ENCODE results near the gene MC4R.
A peak's percentile ranks its signal among the peaks of the same experiment; 100 is the strongest.

Gene MC4R

DNA sequence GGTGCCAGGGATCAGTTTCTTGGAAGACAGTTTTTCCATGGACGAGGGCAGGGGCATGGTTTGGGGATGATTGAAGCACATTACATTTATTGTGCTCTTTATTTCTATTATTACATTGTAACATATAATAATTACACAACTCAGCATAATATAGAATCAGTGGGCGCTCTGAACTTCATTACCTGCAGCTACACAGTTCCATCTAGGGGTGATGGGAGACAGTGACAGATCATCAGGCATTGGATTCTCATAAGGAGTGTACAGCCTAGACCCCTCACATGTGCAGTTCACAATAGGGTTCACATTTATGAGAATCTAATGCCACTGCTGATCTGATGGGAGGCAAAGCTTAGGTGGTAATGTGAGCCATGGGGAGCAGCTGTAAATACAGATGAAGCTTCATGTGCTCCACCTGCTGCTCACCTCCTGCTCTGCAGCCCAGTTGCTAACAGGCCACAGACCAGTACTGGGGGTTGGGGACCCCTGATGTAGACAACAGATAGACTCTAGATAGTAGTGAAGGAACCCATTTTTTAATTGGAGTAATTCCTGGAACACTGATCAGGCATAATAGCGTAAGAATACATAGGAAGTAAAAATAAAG lies 41.5 kb upstream of the MC4R start:
- H3K4me1 ChIP-seq (ENCODE audit: insufficient read depth, low read length, severe bottlenecking): peaks cover 27% of the 10 kb centered on the region
- no peaks in the 10 kb centered on the region for H3K27me3 ChIP-seq (ENCODE audit: insufficient read depth, low read length)
- H3K4me2 ChIP-seq (ENCODE audit: low read length): no peak overlapping the region
- TF ChIP-seq, protein P1, sequence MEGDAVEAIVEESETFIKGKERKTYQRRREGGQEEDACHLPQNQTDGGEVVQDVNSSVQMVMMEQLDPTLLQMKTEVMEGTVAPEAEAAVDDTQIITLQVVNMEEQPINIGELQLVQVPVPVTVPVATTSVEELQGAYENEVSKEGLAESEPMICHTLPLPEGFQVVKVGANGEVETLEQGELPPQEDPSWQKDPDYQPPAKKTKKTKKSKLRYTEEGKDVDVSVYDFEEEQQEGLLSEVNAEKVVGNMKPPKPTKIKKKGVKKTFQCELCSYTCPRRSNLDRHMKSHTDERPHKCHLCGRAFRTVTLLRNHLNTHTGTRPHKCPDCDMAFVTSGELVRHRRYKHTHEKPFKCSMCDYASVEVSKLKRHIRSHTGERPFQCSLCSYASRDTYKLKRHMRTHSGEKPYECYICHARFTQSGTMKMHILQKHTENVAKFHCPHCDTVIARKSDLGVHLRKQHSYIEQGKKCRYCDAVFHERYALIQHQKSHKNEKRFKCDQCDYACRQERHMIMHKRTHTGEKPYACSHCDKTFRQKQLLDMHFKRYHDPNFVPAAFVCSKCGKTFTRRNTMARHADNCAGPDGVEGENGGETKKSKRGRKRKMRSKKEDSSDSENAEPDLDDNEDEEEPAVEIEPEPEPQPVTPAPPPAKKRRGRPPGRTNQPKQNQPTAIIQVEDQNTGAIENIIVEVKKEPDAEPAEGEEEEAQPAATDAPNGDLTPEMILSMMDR (IDR thresholded peaks at IDR 0.05; ENCODE audit: low read length): peak; percentile 92
- no peak for TF ChIP-seq EZH2 (IDR thresholded peaks at IDR 0.05; ENCODE audit: borderline replicate concordance, low read length)
- H3K9me2 ChIP-seq (ENCODE audit: low read depth, low read length): no peaks in the 10 kb centered on the region
- H3K36me3 ChIP-seq (ENCODE audit: insufficient read depth, low read length): no peaks in the 10 kb centered on the region
- H3K79me2 ChIP-seq (ENCODE audit: insufficient read depth, low read length): no peaks in the 10 kb centered on the region
- no peak overlapping the region for H3K4me3 ChIP-seq (ENCODE audit: low read depth, low read length, poor library complexity, severe bottlenecking)
- no peak overlapping the region for H3K27ac ChIP-seq (ENCODE audit: low read depth, low read length, poor library complexity, severe bottlenecking)
- no peaks in the 10 kb centered on the region for H3F3A ChIP-seq (ENCODE audit: insufficient read depth, low read length)
- peak overlapping the region; percentile 58; the same call in 1 of the 2 replicates for H2AFZ ChIP-seq (ENCODE audit: low read length)
- H4K20me1 ChIP-seq (ENCODE audit: insufficient read depth, low read length): no peaks in the 10 kb centered on the region
- H3K9me3 ChIP-seq (ENCODE audit: low read length): no peaks in the 10 kb centered on the region
- no peak overlapping the region for H3K9ac ChIP-seq (ENCODE audit: low read length)

DNA sequence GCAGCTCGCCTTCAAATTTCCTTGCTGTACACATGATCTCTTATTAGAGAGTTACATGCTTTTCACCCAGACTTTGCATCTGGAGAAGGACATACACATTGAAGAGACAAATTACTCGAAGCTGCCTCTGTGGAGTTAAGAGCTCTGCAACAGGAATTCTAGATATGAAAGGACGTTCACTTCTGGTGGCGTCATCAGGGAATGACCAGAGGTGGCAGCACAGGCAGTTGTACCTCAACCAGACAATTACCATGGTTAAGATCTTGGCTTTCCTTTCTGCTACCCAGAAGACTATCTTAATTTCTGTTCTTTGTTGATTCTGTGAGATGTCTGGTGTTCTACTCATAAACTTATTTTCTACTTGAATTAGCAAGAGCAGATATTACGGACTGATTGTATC lies 39.1 kb upstream of the MC4R start:
- Histone ChIP-seq H3K36me3 (ENCODE audit: insufficient read depth, low read length) (no peaks in the 10 kb centered on the region), H3K9ac (ENCODE audit: low read length) (no peak overlapping the region), H3K4me3 (ENCODE audit: low read depth, low read length, poor library complexity, severe bottlenecking) (no peak overlapping the region), H4K20me1 (ENCODE audit: insufficient read depth, low read length) (no peaks in the 10 kb centered on the region), H3K27ac (ENCODE audit: low read depth, low read length, poor library complexity, severe bottlenecking) (no peak overlapping the region), H3F3A (ENCODE audit: insufficient read depth, low read length) (no peaks in the 10 kb centered on the region), H3K4me2 (ENCODE audit: low read length) (peak overlapping the region; percentile 22; the same call in 1 of the 2 replicates), H3K79me2 (ENCODE audit: insufficient read depth, low read length) (no peaks in the 10 kb centered on the region), H3K9me2 (ENCODE audit: low read depth, low read length) (no peaks in the 10 kb centered on the region), H3K4me1 (ENCODE audit: insufficient read depth, low read length, severe bottlenecking) (peaks cover 27% of the 10 kb centered on the region), H3K27me3 (ENCODE audit: insufficient read depth, low read length) (no peaks in the 10 kb centered on the region), H3K9me3 (ENCODE audit: low read length) (no peaks in the 10 kb centered on the region), H2AFZ (ENCODE audit: low read length) (no peak overlapping the region)
- no peak for TF ChIP-seq EZH2 (IDR thresholded peaks at IDR 0.05; ENCODE audit: borderline replicate concordance, low read length)
- TF ChIP-seq, protein P1 (IDR thresholded peaks at IDR 0.05; ENCODE audit: low read length): peak; percentile 66

DNA sequence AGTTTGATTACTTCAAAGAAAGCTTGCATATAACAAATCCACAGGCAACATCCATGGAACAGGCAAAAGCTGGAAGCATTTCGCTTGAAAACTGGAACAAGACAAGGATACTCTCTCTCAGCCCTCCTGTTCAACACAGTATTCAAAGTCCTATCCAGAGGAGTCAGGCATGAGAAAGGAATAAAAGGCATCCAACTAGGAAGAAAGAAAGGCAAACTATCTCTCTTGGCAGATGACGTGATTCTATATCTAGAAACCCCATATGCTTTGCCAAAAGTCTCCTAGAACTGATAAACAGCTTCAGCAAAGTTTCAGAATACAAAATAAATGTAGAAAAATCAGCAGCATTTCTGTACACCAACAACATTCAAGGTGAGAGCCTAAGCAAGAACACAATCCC lies 34.1 kb upstream of the MC4R start:
- no peak overlapping the region for H3K9ac ChIP-seq (ENCODE audit: low read length)
- H3K27me3 ChIP-seq (ENCODE audit: insufficient read depth, low read length): no peaks in the 10 kb centered on the region
- H3K9me3 ChIP-seq (ENCODE audit: low read length): no peaks in the 10 kb centered on the region
- no peak overlapping the region for H3K27ac ChIP-seq (ENCODE audit: low read depth, low read length, poor library complexity, severe bottlenecking)
- no peaks in the 10 kb centered on the region for H3F3A ChIP-seq (ENCODE audit: insufficient read depth, low read length)
- no peak overlapping the region for H2AFZ ChIP-seq (ENCODE audit: low read length)
- H3K36me3 ChIP-seq (ENCODE audit: insufficient read depth, low read length): no peaks in the 10 kb centered on the region
- H3K4me3 ChIP-seq (ENCODE audit: low read depth, low read length, poor library complexity, severe bottlenecking): no peak overlapping the region
- TF ChIP-seq, protein P1 (IDR thresholded peaks at IDR 0.05; ENCODE audit: low read length): no peak
- no peak for TF ChIP-seq EZH2 (IDR thresholded peaks at IDR 0.05; ENCODE audit: borderline replicate concordance, low read length)
- peaks cover 14% of the 10 kb centered on the region for H3K4me1 ChIP-seq (ENCODE audit: insufficient read depth, low read length, severe bottlenecking)
- H4K20me1 ChIP-seq (ENCODE audit: insufficient read depth, low read length): no peaks in the 10 kb centered on the region
- H3K79me2 ChIP-seq (ENCODE audit: insufficient read depth, low read length): no peaks in the 10 kb centered on the region
- H3K4me2 ChIP-seq (ENCODE audit: low read length): no peak overlapping the region
- H3K9me2 ChIP-seq (ENCODE audit: low read depth, low read length): no peaks in the 10 kb centered on the region
